Left colon (tissue), 2 donors: ENCODE results near the gene STX5. TPM values are rescaled to one million over a fixed set of nuclear protein-coding genes. Genes with fewer than 3 reads are reported as not detected.
"Not testable (repeated sequence)": the region's sequence is repeated elsewhere in the genome, so short reads cannot be mapped to it uniquely, and the experiment has no call there.

Source experiments
- ATAC-seq: fragments of 200-7000 bp; cut with Tn5 transposase; one replicate; pipeline ENCODE4 v1.9.1; 2020; ENCODE audit warnings: mild to moderate bottlenecking, moderate library complexity
- DNase-seq, 2 donors: peaks; one replicate each; pipeline ENCODE4 v3.0.0-alpha.2; 2020
- intact Hi-C, 2 donors: fragments of 100-400 bp; cut with DNase I in 1 of 2; cut with micrococcal nuclease in 1 of 2; formaldehyde crosslinking; loops; one replicate each; pipeline versions ENCODE4 v1.11.2 to v1.14.0; 2022; cut with DNase I, micrococcal nuclease
- long read RNA-seq: library from polyadenylated mRNA; unstranded; transcript quantifications from one replicate; pipeline ENCODE4 v2.0.0, GENCODE V29; 2021
- total RNA-seq, 2 donors: library from RNA; stranded (reverse); fragmentation: NEBNext Ultra II Directional; extraction: Animal tissue kit (Norgen Biotek cat#: 25700); gene quantifications; one replicate each; pipeline ENCODE4 v1.2.1, GENCODE V29; 2021
- donor health status: DM: no; HTN: no; CAD: no.
- donor health status: DM: yes; HTN: yes; CAD: no.

Gene STX5
- 10 to 100 TPM; 37.7 to 39.6 TPM for total RNA-seq
- long read RNA-seq, partial matches to known transcripts = 1 of 7 reads
- long read RNA-seq, other reads (novel, unspliced or antisense) = 1 of 7 reads

- ATAC-seq = peak; percentile 95
- intact Hi-C loops = no loop called here
- DNase-seq = peak; percentile 99 to 100
Observed at GRCh38 chr11:62831520-62832335, at the start of gene STX5. Gene STX5, minus strand, starts transcription at chr11:62832051. Its CDS starts 808 bp downstream, at chr11:62831243.

GRCh38 chr11:62880803-62881578 lies 49.1 kb upstream of the STX5 start, which contains the start of gene SLC3A2:
Gene SLC3A2, plus strand, starts transcription at chr11:62880896. Its CDS starts 128 bp downstream, at chr11:62881024.
- peak; percentile 84 for ATAC-seq
- intact Hi-C loops = no loop called here

GRCh38 chr11:62880231-62880802 lies 48.5 kb upstream of the STX5 start:
- intact Hi-C loops = no loop called here
- no peak for DNase-seq
- peak; percentile 1 for ATAC-seq

More at GRCh38 chr11:62880803-62881578, 49.1 kb upstream of the STX5 start, which contains the start of gene SLC3A2:
- peak; percentile 92 to 94 for DNase-seq

GRCh38 chr11:62879235-62879978 lies 47.6 kb upstream of the STX5 start:
- no peak for DNase-seq
- ATAC-seq = no peak
- intact Hi-C loops = no loop called here

GRCh38 chr11:62876712-62877111 lies 44.9 kb upstream of the STX5 start:
- intact Hi-C loops = no loop called here
- no peak for ATAC-seq
- DNase-seq = no peak

GRCh38 chr11:62875698-62876478 lies 44.0 kb upstream of the STX5 start:
- ATAC-seq (no peak), DNase-seq (no peak)
- intact Hi-C loops = no loop called here

- DNase-seq (no peak), ATAC-seq (no peak)
- intact Hi-C loops = no loop called here
Observed at GRCh38 chr11:62874851-62875250, 43.0 kb upstream of the STX5 start.

- intact Hi-C loops = no loop called here
- DNase-seq (no peak), ATAC-seq (no peak)
Observed at GRCh38 chr11:62865635-62866034, 33.8 kb upstream of the STX5 start.

GRCh38 chr11:62863687-62864335 lies 32.0 kb upstream of the STX5 start:
- DNase-seq (no peak), ATAC-seq (no peak)
- intact Hi-C loops = loop anchor here in 1 of 2 donors (5.0 kb wide), 1 partner anchor 77 kb away; the partner anchor contains the start of gene TMEM179B

GRCh38 chr11:62861564-62862192 lies 29.8 kb upstream of the STX5 start:
- ATAC-seq, DNase-seq: not testable (repeated sequence)
- intact Hi-C loops = loop anchor here in 1 of 2 donors (5.0 kb wide), 1 partner anchor 74 kb away; the partner anchor contains the start of gene TMEM179B

GRCh38 chr11:62860835-62861563 lies 29.1 kb upstream of the STX5 start:
- ATAC-seq (no peak), DNase-seq (no peak)
- intact Hi-C loops = loop anchor here in 1 of 2 donors (5.0 kb wide), 1 partner anchor 74 kb away; the partner anchor contains the start of gene TMEM179B

GRCh38 chr11:62859281-62859703 lies 27.4 kb upstream of the STX5 start:
- intact Hi-C loops, DNase-seq, ATAC-seq: not testable (repeated sequence)

- DNase-seq = no peak
- intact Hi-C loops = no loop called here
- ATAC-seq = no peak
Observed at GRCh38 chr11:62858201-62858600, 26.4 kb upstream of the STX5 start.

- no peak for DNase-seq
- no peak for ATAC-seq
- intact Hi-C loops = no loop called here
Observed at GRCh38 chr11:62857541-62857982, 25.7 kb upstream of the STX5 start.

- ATAC-seq = peak; percentile 17
- DNase-seq = no peak
- intact Hi-C loops = no loop called here
Observed at GRCh38 chr11:62856333-62856895, 24.6 kb upstream of the STX5 start.
